Measurements from ENCODE around the gene SLC5A8.
"Not testable (repeated sequence)": the region's sequence is repeated elsewhere in the genome, so short reads cannot be mapped to it uniquely, and the experiment has no call there.

Gene SLC5A8

GRCh38 chr12:101166866-101167265 lies 43.2 kb downstream of the SLC5A8 start:
- no peak for DNase-seq

- no peak for DNase-seq
These were observed 44.7 kb downstream of the SLC5A8 start for GRCh38 chr12:101165319-101165718.

- not testable (repeated sequence) for DNase-seq
These were observed 64.1 kb downstream of the SLC5A8 start for GRCh38 chr12:101145777-101146431.

GRCh38 chr12:101127521-101128219 lies 82.4 kb downstream of the SLC5A8 start:
- DNase-seq = no peak

- DNase-seq = no peak
These were observed 92.2 kb downstream of the SLC5A8 start for GRCh38 chr12:101117842-101118241.

GRCh38 chr12:101116911-101117310 lies 93.1 kb downstream of the SLC5A8 start:
- no peak for DNase-seq

- DNase-seq = no peak
These were observed 94.7 kb downstream of the SLC5A8 start for GRCh38 chr12:101115326-101115725.

GRCh38 chr12:101111441-101111840 lies 98.6 kb downstream of the SLC5A8 start:
- no peak for DNase-seq

- no peak for DNase-seq
These were observed 99.2 kb downstream of the SLC5A8 start for GRCh38 chr12:101110866-101111265.

GRCh38 chr12:101108130-101108529 lies 101.9 kb downstream of the SLC5A8 start:
- no peak for DNase-seq

- no peak for DNase-seq
These were observed 102.8 kb downstream of the SLC5A8 start for GRCh38 chr12:101107032-101107763.
